WTC11 (cell line): ENCODE results near the gene TRNT1. TPM values are rescaled to one million over a fixed set of nuclear protein-coding genes. Genes with fewer than 3 reads are reported as not detected.

Experiments
- ATAC-seq: fragments of 200-7000 bp; cut with Tn5 transposase; 2 replicates; pipeline ENCODE4 v1.10.0; 2021; ENCODE audit warnings: mild to moderate bottlenecking, moderate library complexity
- CTCF ChIA-PET: fragments of 300-600 bp; sonication (Branson Sonifier 250); formaldehyde crosslinking; loops from one replicate; lab custom pipeline; 2021; ENCODE audit warnings: antibody characterized with exemption; lab: Charles Lee
- POLR2A ChIA-PET: fragments of 350-600 bp; sonication (Branson Sonifier 250); formaldehyde crosslinking; loops from one replicate; lab custom pipeline; 2021; ENCODE audit warnings: antibody characterized with exemption; lab: Charles Lee
- DNase-seq: peaks from one replicate; pipeline ENCODE4 v3.0.0; 2021; ENCODE audit warnings: low spot score
- H3K27ac Mint-ChIP-seq: 2 replicates; pipeline ENCODE4 v1.8.0; 2021; ENCODE audit warnings: mixed read lengths
- H3K27me3 Mint-ChIP-seq: 2 replicates; pipeline ENCODE4 v1.8.0; 2021; ENCODE audit warnings: low read depth, mild to moderate bottlenecking, moderate library complexity, mixed read lengths
- H3K36me3 Mint-ChIP-seq: 2 replicates; pipeline ENCODE4 v1.8.0; 2021; ENCODE audit warnings: mixed read lengths
- H3K4me1 Mint-ChIP-seq: 2 replicates; pipeline ENCODE4 v1.8.0; 2022; ENCODE audit warnings: mixed read lengths
- H3K4me3 Mint-ChIP-seq: 2 replicates; pipeline ENCODE4 v1.8.0; 2021; ENCODE audit warnings: mild to moderate bottlenecking, moderate library complexity, mixed read lengths
- H3K9me3 Mint-ChIP-seq: 2 replicates; pipeline ENCODE4 v1.8.0; 2021; ENCODE audit warnings: mixed read lengths
- AFF4 ChIP-seq: sonication (generic); formaldehyde crosslinking; IDR thresholded peaks from 2 replicates; pipeline ENCODE4 v1.8.1; 2023; ENCODE audit warnings: mild to moderate bottlenecking, missing genetic modification reagents, borderline replicate concordance
- ARID4B ChIP-seq: sonication (generic); formaldehyde crosslinking; IDR thresholded peaks from 2 replicates; pipeline ENCODE4 v1.8.0; 2023; ENCODE audit warnings: missing genetic modification reagents, mild to moderate bottlenecking, borderline replicate concordance
- E2F1 ChIP-seq: sonication (generic); formaldehyde crosslinking; IDR thresholded peaks from 2 replicates; pipeline ENCODE4 v1.8.0; 2022; ENCODE audit warnings: mild to moderate bottlenecking, missing genetic modification reagents
- NFE2L1 ChIP-seq: sonication (generic); formaldehyde crosslinking; IDR thresholded peaks from 2 replicates; pipeline ENCODE4 v1.8.1; 2023; ENCODE audit warnings: missing genetic modification reagents
- NR2C2 ChIP-seq: sonication (generic); formaldehyde crosslinking; IDR thresholded peaks from 2 replicates; pipeline ENCODE4 v1.8.0; 2022; ENCODE audit warnings: mild to moderate bottlenecking, missing genetic modification reagents
- TCF7 ChIP-seq: sonication (generic); formaldehyde crosslinking; IDR thresholded peaks from 2 replicates; pipeline ENCODE4 v1.8.0; 2022; ENCODE audit warnings: mild to moderate bottlenecking, low read depth, missing genetic modification reagents, moderate library complexity
- TEAD4 ChIP-seq: sonication (generic); formaldehyde crosslinking; IDR thresholded peaks from 2 replicates; pipeline ENCODE4 v1.8.0; 2022; ENCODE audit warnings: mild to moderate bottlenecking, missing genetic modification reagents
- USF2 ChIP-seq: sonication (generic); formaldehyde crosslinking; IDR thresholded peaks from 2 replicates; pipeline ENCODE4 v1.8.1; 2023; ENCODE audit warnings: mild to moderate bottlenecking, missing genetic modification reagents, moderate library complexity
- ZMAT4 ChIP-seq: fragments of 250-450 bp; sonication (Bioruptor Pico); IDR thresholded peaks from 2 replicates; pipeline ENCODE4 v1.9.0; 2021; ENCODE audit warnings: mild to moderate bottlenecking
- ZNF512 ChIP-seq: sonication (generic); formaldehyde crosslinking; IDR thresholded peaks from 2 replicates; pipeline ENCODE4 v1.8.1; 2022; ENCODE audit warnings: missing genetic modification reagents, borderline replicate concordance
- ZSCAN18 ChIP-seq: fragments of 250-450 bp; sonication (Bioruptor Pico); IDR thresholded peaks from 2 replicates; pipeline ENCODE4 v2.1.2; 2022; ENCODE audit warnings: mild to moderate bottlenecking, moderate library complexity
- total RNA-seq: library from RNA; stranded (reverse); gene quantifications from 3 replicates; pipeline ENCODE4 v1.2.3, GENCODE V29; 2021

Gene TRNT1
- total RNA-seq, 1 experiment from 2014 or later = 18.8 TPM

- POLR2A ChIA-PET = no interaction called here
- Mint-ChIP-seq H3K4me3 (no peak overlapping the region), H3K4me1 (peaks cover 6% of the 10 kb centered on the region; the same call in 1 of the 2 replicates), H3K9me3 (peaks cover 63% of the 10 kb centered on the region), H3K36me3 (peaks cover 32% of the 10 kb centered on the region), H3K27me3 (no peaks in the 10 kb centered on the region; the same call in none of the 2 replicates), H3K27ac (no peak overlapping the region)
- CTCF ChIA-PET = no interaction called here
- no peak for DNase-seq
- TF ChIP-seq ZMAT4 (CRISPR knock-in tag) = no peak
- TF ChIP-seq ZSCAN18 (CRISPR knock-in tag) = no peak
- TF ChIP-seq NFE2L1 = no peak
- no peak for TF ChIP-seq AFF4 (CRISPR knock-in tag)
- no peak for TF ChIP-seq TCF7 (CRISPR knock-in tag)
- no peak for TF ChIP-seq USF2 (CRISPR knock-in tag)
- no peak for TF ChIP-seq ARID4B (CRISPR knock-in tag)
- no peak for TF ChIP-seq ZNF512 (CRISPR knock-in tag)
- TF ChIP-seq E2F1 (CRISPR knock-in tag) = no peak
- TF ChIP-seq TEAD4 (CRISPR knock-in tag) = no peak
- no peak for TF ChIP-seq NR2C2 (CRISPR knock-in tag)
- no peak for ATAC-seq
Observed at GRCh38 chr3:3113042-3113709, 13.6 kb upstream of the TRNT1 start.
